Hippocampal formation (tissue), 2 donors: ENCODE measurements around the gene ZNF385B.
"Not testable (repeated sequence)": the region's sequence is repeated elsewhere in the genome, so short reads cannot be mapped to it uniquely, and the experiment has no call there.

Source experiments
- DNase-seq, 2 donors: peaks; one replicate each; lab custom pipeline; 2025; lab: John Stamatoyannopoulos, UW

Gene ZNF385B

DNA sequence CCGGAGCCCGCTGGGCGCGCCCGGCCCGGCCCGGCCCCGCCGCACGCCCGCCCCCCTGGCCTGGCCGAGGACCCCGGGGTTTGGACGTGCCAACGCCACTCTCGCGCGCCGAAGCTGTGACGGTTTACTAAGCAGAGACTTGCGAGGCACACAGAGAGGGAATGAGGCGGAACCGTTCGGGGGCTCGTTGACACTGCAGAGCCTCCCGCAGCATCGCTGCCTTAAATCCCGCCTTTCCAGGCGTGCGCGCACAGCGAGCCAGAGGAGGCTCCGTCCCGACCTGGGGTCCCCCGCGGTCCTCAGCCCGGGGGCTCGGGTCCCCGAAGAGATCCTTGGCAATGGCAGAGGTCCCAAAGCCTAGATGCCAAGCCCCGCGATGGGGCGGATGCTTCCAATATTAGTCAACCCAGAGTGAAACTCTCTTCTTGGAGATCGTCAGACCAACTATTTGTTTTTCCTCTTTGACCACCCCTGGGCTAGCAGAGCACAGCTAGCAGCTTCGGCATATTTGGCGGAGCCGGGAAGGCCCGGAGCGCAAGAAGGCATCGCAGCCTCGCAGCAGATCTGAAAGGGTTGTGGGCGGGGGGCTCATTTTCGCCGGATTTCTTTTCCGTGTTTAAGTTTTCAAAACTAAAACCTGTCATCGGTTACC, at the start of gene ZNF385B:
Gene ZNF385B (minus strand): TSS at position 197 of the 652 bp plus-strand sequence.
- DNase-seq, result no peak

DNA sequence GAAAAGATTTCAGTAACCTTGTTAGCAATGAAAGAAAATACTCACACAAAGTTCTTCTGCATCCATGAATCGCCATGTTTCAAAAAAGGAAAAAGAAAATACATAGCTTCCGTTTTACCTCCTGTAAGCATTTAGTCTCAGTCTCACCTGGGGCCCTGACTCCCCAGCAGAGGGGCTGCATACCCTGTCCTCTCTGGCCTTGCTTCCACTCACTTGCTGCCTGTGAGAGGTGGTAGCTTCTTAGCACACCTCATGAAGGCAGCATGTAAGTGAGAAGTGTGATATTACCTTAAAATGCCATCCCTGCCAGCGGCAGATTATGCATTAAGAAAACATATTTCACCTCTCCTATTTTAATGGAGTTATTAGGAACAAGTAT, 49.3 kb upstream of the ZNF385B start:
- no peak for DNase-seq

DNA sequence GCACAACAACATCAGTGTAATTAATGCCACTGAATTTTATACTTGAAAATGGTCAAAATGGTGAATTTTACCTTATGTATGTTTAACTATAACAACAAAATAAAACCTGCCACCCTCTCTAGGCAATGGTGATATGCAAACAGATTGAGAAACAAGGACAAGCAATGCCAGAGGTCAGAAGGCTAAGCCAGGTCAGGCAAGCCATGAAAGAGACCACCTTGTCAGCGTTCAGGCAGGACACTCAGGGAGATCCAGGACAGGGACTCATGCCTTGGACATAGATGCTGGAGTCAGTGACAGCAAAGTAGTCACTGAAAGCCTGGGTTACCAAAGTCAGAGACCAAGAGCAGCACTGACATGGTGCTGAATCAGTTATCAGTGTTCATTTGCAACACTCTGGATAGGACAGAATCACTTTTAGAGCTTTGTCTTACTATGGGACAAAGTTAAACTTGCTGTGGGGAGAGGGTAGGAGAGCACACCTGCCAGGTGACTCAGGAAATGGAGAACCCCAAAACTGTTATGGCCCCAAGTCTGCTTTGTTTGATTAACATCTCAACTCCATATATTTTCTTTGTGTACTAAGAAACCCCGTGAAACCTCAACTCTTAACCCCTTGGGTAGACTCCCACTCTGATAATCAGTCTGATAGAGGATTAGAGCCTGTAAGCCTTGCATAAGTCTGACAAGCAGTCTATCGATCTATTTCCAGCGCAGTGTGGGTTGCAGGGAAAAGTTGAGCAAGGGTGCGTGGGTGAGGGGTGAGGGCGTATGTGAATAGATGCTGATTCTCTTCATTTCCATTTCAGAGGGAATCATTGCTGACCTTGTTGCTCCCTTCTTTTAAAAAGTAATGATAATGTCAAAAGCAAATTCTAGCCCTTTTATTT, 48.7 kb upstream of the ZNF385B start:
- DNase-seq, result no peak

DNA sequence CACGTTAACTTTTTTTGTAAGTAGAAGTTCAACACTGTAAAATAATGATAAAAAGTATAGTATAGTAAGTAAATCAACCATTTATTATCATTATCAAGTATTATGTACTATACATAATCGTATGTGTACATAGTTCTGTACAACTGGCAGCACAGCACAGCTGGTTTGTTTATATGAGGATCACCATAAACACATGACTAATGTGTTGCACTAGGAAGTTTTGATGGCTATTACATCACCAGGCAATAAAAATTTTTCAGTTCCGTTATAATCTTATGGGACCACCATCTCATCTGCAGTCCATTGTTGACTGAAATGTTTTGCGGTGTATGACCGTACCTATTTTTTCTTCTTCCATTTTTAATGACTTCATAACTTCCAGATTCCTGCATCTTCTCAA, 39.2 kb upstream of the ZNF385B start:
- no peak for DNase-seq

DNA sequence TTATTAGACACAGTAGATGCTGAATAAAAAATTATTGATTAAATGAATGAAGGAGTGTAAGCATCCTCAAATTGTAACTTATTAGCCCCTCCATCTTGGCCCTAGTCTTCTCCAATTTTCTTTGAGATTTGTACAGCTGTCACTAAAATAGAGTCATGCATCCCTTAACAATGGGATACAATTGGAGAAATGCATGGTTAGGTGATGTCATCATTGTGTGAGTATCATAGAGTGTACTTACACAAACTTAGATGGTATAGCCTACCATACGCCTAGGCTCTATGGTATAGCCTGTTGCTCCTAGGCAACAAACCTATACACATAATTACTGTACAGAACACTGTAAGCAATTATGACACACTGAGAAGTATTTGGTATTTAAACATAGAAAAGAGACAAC, 38.3 kb upstream of the ZNF385B start:
- no peak for DNase-seq

DNA sequence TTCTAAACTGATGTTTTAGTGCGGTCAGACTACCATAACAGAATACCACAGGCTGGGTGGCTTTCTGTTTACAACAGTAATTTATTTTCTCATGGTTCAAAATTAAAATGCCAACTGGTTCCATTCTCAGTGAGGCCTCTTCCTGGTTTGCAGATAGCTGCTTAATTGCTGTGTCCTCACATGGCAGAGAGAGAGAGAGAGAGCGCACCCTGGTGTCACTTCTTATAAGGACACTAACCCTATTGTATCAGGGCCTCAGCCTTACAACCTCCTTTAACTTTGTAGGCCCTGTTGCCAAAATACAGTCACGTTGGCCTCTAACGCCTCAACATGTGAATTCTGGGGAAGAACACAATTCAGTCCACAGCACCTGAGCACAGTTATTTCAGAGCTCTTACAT, 37.5 kb upstream of the ZNF385B start:
- DNase-seq, result no peak

DNA sequence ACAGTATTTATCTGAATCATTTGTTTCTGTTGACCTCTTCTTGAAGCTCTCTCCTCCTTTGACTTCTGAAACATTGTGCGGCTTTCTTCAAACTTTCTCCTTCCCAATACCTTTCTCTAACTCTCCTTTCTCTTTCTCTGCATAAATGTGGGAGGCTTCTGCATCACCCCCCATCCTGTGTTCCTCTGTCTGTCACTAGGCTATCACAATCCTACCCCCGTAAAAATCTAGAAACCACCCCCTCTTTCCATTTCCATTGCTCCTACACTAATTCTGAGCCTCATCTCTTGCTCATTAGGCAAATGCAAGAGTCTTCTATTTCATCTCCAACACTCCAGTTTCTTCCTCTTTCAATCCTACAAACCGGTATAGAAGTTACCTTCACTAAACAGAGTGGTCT, 32.2 kb upstream of the ZNF385B start:
- DNase-seq, result no peak

DNA sequence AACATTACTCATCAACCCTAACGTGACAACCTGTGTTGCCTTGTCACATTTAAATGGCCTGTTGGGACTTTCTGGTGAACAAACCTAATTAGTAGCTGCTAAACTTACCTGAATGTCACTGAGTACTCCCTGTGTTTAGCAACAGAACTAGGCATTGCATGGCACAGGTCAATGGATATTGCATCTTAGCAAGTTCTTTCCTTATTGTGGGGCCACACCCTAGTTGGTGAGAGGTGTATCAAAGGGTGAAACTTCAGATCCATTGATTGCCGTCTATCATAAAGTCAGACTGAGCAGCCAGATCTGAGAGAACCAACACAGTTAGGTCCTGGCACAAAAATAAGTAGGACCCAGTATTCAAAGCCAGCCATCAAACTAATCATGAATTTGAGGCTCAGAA, 29.8 kb upstream of the ZNF385B start:
- DNase-seq, result no peak

DNA sequence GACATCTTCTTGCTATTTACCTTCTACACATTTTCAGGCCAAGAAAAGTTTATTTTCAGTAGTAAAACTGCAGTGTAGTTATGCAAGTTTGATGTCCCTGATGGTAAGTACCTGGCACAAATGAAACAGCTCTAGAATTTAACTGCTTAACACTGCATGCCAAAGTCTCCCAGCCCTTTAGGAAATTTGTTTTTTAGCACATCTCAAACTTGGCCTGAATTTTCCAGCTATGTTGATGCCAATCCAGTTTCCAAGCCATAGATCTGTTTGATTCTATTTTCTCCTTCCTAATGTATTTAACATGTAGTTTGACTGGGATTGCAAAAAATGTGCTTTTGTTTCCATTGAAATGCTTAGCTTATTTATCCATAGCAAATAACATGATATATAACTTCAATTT, 29.3 kb upstream of the ZNF385B start:
- no peak for DNase-seq

DNA sequence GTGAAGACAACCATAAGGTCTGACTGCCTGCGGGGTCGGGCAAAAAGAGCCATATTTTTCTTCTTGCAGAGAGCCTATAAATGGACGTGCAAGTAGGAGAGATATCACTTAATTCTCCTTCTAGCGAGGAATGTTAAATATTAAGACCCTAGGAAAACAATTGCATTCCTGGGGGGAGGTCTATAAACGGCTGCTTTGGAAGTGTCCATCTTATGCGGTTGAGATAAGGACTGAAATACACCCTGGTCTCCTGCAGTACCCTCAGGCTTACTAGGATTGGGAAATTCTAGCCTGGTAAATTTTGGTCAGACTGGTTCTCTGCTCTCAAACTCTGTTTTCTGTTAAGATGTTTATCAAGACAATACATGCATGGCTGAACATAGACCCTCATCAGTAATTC, 27.2 kb upstream of the ZNF385B start:
- not testable (repeated sequence) for DNase-seq

DNA sequence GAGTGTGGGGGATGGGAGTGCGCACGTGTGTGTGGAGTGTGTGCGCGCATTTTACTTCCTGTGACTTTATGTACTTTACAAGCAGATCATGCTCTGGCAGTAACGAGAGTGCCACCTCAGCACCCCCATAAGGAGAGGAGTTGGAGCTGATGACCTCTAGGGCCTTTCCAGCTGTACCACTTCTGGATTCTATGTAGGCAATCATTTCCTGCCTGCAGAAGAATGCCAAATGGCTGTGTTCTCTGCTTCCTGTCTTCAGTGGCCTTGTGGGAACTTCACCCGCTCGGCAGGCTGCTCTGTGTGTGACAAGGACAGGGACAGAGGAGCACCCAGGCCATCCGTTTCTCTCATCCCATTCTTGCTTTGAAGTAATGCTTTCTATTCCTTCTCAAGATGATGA, 22.8 kb upstream of the ZNF385B start:
- DNase-seq, result no peak

DNA sequence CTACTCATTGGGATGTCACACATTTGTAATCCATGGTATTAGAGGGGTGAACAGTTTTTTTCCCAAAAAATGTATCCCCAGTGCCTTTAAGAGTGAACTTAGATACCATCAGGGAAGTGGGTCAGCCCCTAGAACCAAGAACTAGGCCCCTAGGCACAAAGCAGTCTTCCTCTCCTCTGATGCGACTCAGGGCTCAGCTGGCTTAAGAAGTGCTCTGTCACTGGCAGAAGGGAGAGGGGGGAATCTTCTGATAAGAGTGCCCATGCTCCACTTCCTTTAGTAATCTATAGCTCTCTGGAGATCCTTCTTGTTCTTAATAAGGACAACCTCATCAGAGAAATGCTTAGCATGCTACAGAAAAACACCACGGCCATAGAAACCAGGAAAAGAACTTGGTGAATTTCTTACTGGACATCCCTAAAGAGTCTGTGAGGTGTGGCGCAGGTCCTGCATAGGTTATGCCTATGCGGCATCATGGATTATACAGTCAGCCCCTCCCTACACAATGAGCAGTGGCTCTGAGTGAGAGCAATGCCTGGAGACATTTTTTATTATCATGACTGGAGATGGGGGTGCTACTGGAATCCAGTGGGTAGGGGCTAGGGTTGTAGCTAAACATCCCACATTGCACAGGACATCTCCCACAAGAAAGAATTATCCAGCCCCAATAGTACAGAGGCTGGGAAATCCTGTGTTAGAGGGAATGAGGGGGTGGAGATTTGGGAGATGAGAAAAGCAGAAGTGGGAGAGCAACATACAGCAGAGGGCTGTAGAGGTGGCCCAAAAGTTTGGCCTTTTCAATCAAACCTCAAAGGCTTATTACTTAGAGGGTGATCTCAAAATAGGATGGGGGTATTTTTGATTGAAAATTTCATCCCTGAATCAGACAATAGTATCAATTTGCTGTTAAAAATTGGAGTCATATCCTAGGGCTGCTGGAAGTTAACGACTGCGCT, 21.7 kb upstream of the ZNF385B start:
- DNase-seq, result no peak

DNA sequence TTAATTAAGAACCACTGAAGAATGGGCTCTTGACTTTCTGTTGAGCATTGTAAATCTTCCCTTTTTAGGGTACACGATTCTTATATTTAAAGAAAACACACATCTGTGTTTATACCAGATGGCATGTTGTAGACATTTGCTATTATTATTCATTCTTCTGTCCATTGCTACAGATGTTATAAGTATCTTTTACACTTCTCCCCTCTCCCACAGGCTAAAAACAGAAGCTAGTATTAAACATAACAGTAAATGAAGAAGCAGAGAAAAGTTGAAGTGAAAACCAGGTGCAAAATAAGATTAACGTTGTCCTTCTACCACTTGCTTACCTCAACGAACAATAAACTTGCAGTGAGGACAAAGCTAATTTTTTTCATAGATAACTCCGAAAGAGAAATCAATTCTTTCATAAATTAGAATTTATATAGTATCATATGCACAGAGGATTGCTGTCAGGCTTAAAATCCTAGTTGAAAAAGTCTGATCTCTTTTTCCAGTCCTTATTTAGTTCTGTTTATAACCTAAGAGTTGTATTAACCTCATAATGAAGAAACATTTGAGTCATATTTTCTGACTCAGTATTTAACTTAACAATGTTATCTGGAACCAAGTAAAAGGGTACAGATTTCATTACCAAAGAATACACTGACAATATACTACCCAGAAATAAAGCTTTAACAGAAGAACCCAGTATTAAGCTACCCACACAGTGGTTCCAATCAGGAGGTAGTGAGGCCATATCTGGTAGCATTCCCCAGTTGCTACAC, 16.4 kb upstream of the ZNF385B start:
- DNase-seq, result no peak

DNA sequence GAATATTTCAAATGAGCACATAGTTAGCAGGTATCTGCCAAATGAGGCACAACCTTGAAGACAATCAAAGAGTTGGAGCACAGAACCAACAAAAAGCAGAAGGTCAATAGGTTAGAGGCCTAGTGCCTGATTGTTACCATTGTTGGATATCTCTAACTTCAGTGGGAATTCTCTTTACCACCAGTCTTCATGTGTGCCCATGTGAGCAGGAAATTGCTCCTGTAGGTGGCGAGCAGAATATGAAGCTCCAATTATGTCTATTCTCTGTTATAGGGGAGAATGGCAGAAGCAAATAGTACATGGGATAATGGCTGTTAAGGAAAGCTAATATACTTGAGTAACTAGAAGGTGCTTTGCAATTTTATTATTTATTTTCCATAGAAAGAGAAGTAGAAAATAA, 14.9 kb upstream of the ZNF385B start:
- DNase-seq, result no peak

DNA sequence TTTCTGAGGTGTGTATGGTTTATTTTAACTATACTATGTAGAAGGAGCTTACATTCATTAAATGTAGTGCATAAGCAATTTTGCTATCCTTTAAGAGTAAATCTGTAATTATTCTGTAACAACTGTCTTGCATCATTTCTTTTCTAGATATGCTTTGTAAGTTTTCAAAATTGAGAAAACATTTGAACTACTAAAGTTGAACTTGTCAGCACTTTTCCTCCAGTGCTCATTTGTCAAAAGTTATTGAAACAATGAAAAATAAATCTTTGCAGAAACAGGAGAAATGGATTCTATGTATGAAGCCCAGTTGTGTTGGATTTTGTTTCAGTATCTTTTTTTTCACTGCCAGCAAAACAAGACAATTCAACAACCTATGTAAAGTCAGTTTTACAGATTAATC, 14.5 kb upstream of the ZNF385B start:
- no peak for DNase-seq

DNA sequence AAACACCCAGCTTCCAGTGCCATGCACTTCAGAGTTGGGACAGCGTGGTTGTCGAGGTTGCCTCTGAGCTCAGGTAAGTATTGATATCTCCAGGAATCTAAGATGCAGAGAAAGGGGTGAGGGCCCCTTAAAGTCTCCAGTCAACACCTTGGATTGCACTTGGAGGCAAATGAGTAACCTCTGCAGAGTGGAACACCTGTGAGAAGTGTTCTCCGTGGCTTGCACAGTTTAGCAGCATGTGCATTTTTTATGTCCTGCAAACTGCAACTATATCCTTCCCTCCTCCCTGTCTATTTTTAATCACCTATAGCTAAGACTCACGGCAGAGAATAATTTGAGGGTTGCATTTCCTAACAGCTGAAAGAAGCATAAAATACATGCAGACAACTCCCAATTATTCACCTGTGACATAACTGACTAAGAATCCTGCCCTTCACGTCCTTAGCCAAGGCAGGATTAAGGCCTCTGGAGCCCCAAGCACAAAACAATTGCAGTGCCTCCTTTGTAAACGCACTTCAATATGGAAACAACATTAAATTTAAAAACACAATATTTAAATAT, 1.6 kb upstream of the ZNF385B start:
- no peak for DNase-seq

DNA sequence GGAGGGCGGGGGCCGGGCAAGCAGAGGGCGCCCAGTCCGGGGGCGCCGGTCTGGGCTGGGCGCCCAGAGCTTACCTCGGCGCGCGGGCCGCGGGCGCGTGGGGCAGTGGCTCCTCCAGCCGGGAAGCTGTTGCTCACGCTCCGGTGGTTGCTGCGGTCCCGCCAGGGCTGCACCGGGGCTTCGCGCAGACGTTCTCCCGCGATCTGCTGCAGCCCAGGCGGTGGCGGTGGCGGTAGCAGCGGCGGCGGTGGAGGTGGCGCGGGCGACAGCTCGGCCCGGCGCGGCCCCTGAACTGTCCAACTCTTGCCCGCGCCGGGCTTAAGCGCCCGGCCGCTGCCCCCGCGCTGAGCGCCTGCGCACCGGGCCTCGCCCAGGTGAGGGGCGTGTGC, 391 bp downstream of the ZNF385B start:
- no peak for DNase-seq

DNA sequence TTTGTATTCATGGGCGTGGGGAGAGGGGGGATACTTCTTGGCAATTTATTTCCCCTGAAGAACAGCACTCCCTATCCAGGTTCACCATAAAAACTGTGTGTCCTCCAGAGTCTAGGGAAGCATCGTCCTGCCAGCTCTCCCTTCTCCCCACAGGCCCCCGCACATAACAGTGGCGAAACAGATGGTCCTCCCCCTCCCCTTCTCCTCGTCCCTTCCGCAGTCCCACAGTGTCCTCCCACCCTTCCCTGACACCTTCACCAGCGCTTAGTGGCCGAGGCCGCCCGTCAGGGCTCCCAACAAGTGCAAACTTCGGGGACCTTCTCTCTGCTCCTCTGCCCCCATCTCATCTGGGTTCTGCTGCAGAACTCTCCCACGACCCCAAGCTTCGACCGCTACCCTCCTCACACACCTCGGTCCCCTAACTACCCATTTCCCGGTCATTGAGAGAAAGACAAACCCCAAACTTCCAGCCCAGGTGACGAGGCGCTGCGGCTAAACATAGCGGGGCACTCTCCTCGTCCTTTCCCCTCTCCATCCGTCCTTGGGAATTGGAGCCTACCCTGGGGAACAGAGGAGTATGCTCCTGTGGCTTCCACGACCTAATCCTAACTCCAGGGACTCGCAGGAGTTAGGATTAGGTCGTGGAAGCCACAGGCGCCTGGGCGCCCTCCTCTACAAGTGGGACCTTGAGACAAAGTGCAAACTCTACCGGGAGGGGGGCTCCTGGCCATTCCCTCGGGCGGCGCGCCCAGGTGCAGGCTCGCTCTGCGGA, 971 bp downstream of the ZNF385B start:
- no peak for DNase-seq

DNA sequence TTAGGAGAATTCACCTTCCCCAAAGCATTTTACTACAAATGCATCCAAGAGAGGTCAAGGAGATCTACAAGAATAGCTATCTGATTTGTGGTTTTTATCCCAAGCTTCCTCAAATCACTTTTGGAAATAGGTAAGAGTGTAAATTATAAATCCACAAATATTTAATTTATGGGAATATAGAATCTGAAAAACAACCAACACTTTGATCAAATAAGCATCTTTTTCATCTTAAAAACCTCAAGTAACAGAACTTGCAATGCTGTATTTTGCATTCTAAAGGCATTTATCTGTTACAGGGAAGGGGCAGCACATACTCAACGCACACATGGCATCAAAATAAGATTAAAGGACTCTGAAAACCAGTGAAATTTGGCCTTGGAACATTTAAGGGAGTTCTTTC, 1.9 kb downstream of the ZNF385B start:
- DNase-seq, result no peak

DNA sequence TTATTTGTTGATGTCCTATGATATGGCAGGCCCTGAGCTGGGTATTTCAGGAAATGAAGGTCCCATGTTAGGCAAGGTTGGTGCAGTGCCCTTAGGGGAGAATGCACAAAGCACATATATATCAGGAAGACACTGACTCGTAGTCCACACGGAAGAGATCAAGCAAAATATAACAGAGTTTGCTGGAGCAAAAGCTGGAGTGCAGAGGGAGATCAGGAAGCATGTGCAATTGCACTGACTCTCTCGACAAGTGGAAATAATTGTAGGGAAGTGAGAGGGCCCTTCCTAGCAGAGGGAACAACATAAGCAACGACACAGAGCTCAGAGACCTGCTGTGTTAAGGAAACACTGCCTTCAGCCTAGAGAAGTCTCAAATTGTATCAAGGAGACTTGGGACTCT, 4.2 kb downstream of the ZNF385B start:
- no peak for DNase-seq

DNA sequence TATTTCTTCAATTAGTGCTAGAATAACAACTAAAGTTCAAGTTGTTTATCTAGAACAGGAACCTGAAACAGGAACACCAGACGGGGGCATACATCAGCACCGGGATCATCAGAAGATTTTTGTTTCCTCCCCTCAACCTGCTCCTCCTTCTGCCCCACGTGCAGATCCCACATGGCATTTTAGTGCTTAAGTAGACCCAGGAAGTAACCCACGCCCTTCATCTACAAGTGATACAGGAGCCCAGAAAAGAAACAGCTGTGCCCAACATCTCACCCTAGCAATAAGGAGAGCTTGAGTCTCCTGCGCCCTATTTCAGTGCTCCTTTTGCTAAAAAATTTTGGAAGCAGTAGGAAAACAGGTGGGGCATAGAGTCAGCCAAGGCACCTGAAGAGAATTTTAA, 5.2 kb downstream of the ZNF385B start:
- DNase-seq, result no peak
